GM19035 (cell line): ENCODE data around the gene C17orf113.

Experiments used
- ATAC-seq: cut with Tn5 transposase; IDR thresholded peaks from one replicate; pipeline ENCODE4 v1.9.1; 2021; ENCODE audit not compliant: unreplicated experiment

Gene C17orf113

GRCh38 chr17:42050393-42051012 is at the start of gene C17orf113:
Gene C17orf113 (minus strand): TSS chr17:42050601. CDS start chr17:42043376, 7,225 bp downstream.
- no peak for ATAC-seq

- no peak for ATAC-seq
These were observed 48.5 kb upstream of the C17orf113 start for GRCh38 chr17:42098730-42099399.

- ATAC-seq, result no peak
These were observed 47.6 kb upstream of the C17orf113 start, which contains the start of gene ZNF385C for GRCh38 chr17:42097691-42098631. Gene ZNF385C (minus strand): TSS chr17:42098473. CDS start chr17:42063056, 35,417 bp downstream.

GRCh38 chr17:42096360-42097111 is 46.1 kb upstream of the C17orf113 start:
- no peak for ATAC-seq

- ATAC-seq, result no peak
These were observed 44.1 kb upstream of the C17orf113 start for GRCh38 chr17:42094375-42095069.

GRCh38 chr17:42092939-42093338 is 42.5 kb upstream of the C17orf113 start:
- ATAC-seq, result no peak

- ATAC-seq, result no peak
These were observed 40.8 kb upstream of the C17orf113 start for GRCh38 chr17:42090964-42091790.

- ATAC-seq, result no peak
These were observed 38.3 kb upstream of the C17orf113 start for GRCh38 chr17:42088736-42089135.

- no peak for ATAC-seq
These were observed 37.6 kb upstream of the C17orf113 start for GRCh38 chr17:42087736-42088705.

GRCh38 chr17:42087042-42087701 is 36.8 kb upstream of the C17orf113 start:
- no peak for ATAC-seq

GRCh38 chr17:42081516-42082129 is 31.2 kb upstream of the C17orf113 start:
- no peak for ATAC-seq

GRCh38 chr17:42079541-42079940 is 29.1 kb upstream of the C17orf113 start:
- no peak for ATAC-seq

- no peak for ATAC-seq
These were observed 28.1 kb upstream of the C17orf113 start for GRCh38 chr17:42078396-42079043.

GRCh38 chr17:42077755-42078154 is 27.4 kb upstream of the C17orf113 start:
- ATAC-seq, result no peak

GRCh38 chr17:42076797-42077559 is 26.6 kb upstream of the C17orf113 start:
- ATAC-seq, result no peak

- no peak for ATAC-seq
These were observed 25.4 kb upstream of the C17orf113 start for GRCh38 chr17:42075789-42076188.
